Transverse colon (tissue), 4 donors: ENCODE data around the gene IRF2. TPM values are rescaled to one million over a fixed set of nuclear protein-coding genes. Genes with fewer than 3 reads are reported as not detected.

ENCODE experiments used
- DNase-seq: peaks from one replicate; pipeline ENCODE4 v3.0.0-alpha.2; 2019
- H3K27ac ChIP-seq, 4 donors: fragments of 200-600 bp; sonication (generic); 2 replicates each; pipeline ENCODE4 v1.5.1; 2016 to 2018; ENCODE audit warnings: inconsistent platforms in 4 of 4
- H3K27me3 ChIP-seq: fragments of 200-600 bp; sonication (generic); 2 replicates; pipeline ENCODE4 v1.5.1; 2017; ENCODE audit warnings: inconsistent platforms
- H3K36me3 ChIP-seq, 4 donors: fragments of 200-600 bp; sonication (generic); 2 replicates each; pipeline ENCODE4 v1.5.1; 2017 to 2019; ENCODE audit warnings: inconsistent platforms in 4 of 4
- H3K4me1 ChIP-seq, 4 donors: fragments of 200-600 bp; sonication (generic); 2 replicates each; pipeline ENCODE4 v1.5.1; 2017 to 2020; ENCODE audit warnings: inconsistent platforms in 4 of 4
- H3K4me3 ChIP-seq, 4 donors: fragments of 200-600 bp; sonication (generic); 1 replicate in 1 of 4; 2 replicates in 3 of 4; pipeline versions ENCODE4 v1.5.1 to v1.6.1; 2017 to 2019; ENCODE audit warnings: inconsistent platforms in 4 of 4
- H3K9me3 ChIP-seq, 2 donors: fragments of 200-600 bp; sonication (generic); 2 replicates each; pipeline ENCODE4 v1.5.1; 2017 to 2019; ENCODE audit warnings: inconsistent platforms in 2 of 2
- CTCF ChIP-seq, 5 experiments: fragments of 200-600 bp in 3 of 5; fragments of 450-650 bp in 2 of 5; sonication (generic) in 3 of 5; IDR thresholded peaks; 1 replicate in 2 of 5; 2 replicates in 3 of 5; pipeline ENCODE4 v1.5.1; 2016 to 2017; ENCODE audit warnings: antibody characterized with exemption in 5 of 5, inconsistent platforms in 3 of 5, mild to moderate bottlenecking in 2 of 5, moderate library complexity in 1 of 5
- EP300 ChIP-seq: sonication (generic); formaldehyde crosslinking; IDR thresholded peaks from one replicate; pipeline ENCODE4 v1.6.1; 2017; ENCODE audit warnings: antibody characterized with exemption, low read depth
- POLR2A ChIP-seq: fragments of 450-650 bp; IDR thresholded peaks from one replicate; pipeline ENCODE4 v1.6.1; 2016; ENCODE audit warnings: antibody characterized with exemption, mild to moderate bottlenecking, moderate library complexity
- POLR2AphosphoS5 ChIP-seq, 3 donors: sonication (generic); formaldehyde crosslinking; IDR thresholded peaks; one replicate each; pipeline ENCODE4 v1.6.1; 2016; ENCODE audit warnings: antibody characterized with exemption in 3 of 3
- WGBS, 2 donors: methylation state at CpG; one replicate each; pipeline ENCODE4 v1.1.5; 2018; ENCODE audit warnings: low coverage in 1 of 2; 5-methylcytosine and 5-hydroxymethylcytosine counted together
- in situ Hi-C, 4 donors: fragments of 200-750 bp; cut with MboI; loops; one replicate each; pipeline versions ENCODE4 v1.15.0 to v1.15.1; 2017; ENCODE audit warnings: low sequenced_read_pairs in 3 of 4, low pct_ligation_motif_present in 1 of 4, low pct_unique_long_range_greater_than_20kb in 1 of 4
- intact Hi-C: fragments of 100-400 bp; cut with DNase I; formaldehyde crosslinking; loops from one replicate; pipeline ENCODE4 v1.15.1; 2023; ENCODE audit warnings: low total_unique reads
- total RNA-seq, 4 donors: library from RNA; depleted of rRNA; stranded (reverse); fragments of >200 nt; gene quantifications; one replicate each; pipeline ENCODE4 v1.1.0, GENCODE V29; 2016

Gene IRF2
- total RNA-seq, 4 donors from 2014 or later: 15.3 to 85.3 (median 42.5) TPM

GRCh38 chr4:184356366-184356765 lies 118.0 kb downstream of the IRF2 start:
- intact Hi-C loops: no loop called here
- Histone ChIP-seq H3K27ac (no peak overlapping the region), H3K36me3 (no peaks in the 10 kb centered on the region), H3K4me1 (peaks cover 6 to 11% (median 7%) of the 10 kb centered on the region in 4 donors), H3K9me3 (no peaks in the 10 kb centered on the region), H3K27me3 (no peaks in the 10 kb centered on the region), H3K4me3 (no peak overlapping the region)
- in situ Hi-C loops: no loop called here
- DNase-seq: no peak
- TF ChIP-seq CTCF (IDR thresholded peaks at IDR 0.05): no peak
- no peak for TF ChIP-seq POLR2A
- TF ChIP-seq POLR2AphosphoS5 (IDR thresholded peaks at IDR 0.05): no peak
- no peak for TF ChIP-seq EP300
- 92% methylated on average over 7 of the region's 7 CpGs; no CpG with 5 or more reads in 1 of the 2 donors for WGBS, 2 donors

- no peak overlapping the region for H3K4me3 ChIP-seq
- in situ Hi-C loops (no loop called here), intact Hi-C loops (no loop called here)
- TF ChIP-seq EP300: no peak
- no peak for TF ChIP-seq POLR2AphosphoS5 (IDR thresholded peaks at IDR 0.05)
- no peak for TF ChIP-seq CTCF (IDR thresholded peaks at IDR 0.05)
- TF ChIP-seq POLR2A: no peak
- H3K36me3 ChIP-seq: no peaks in the 10 kb centered on the region
- WGBS, 2 donors: 78 to 82% methylated on average over 4 to 5 of the region's 5 CpGs
- DNase-seq: no peak
- peaks cover 6 to 11% (median 7%) of the 10 kb centered on the region in 4 donors for H3K4me1 ChIP-seq
- peak overlapping the region; percentile 29 to 72 (median 63) for H3K27ac ChIP-seq
- H3K27me3 ChIP-seq: no peaks in the 10 kb centered on the region
- no peaks in the 10 kb centered on the region for H3K9me3 ChIP-seq
Measured at GRCh38 chr4:184355857-184356256, 118.5 kb downstream of the IRF2 start.

DNA sequence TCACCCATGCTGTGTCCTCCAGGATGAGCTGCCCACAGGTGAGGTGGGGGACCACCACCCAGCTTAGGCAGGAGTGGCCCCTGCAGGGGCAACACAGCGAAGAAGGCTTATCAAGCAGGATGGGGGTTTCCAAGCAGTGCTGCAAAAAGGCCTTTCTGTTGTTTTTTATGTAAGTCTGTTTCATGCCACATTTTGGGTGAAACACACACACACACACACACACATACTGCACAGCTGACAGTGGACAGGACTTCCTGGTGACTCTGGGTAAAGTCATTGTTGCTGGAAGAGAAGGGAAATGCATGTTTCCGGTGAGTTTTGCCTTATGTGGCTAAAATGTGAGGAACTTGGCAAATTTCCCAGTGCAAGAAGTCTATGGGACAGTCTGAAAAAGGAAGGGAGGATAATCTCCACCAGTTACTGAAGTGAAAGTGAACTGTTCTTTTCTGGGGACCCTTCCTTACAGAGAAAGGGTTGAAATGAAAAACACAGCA lies 119.2 kb downstream of the IRF2 start:
- H3K4me1 ChIP-seq: peaks cover 6 to 16% (median 8%) of the 10 kb centered on the region in 4 donors
- H3K27me3 ChIP-seq: no peaks in the 10 kb centered on the region
- no peaks in the 10 kb centered on the region for H3K36me3 ChIP-seq
- intact Hi-C loops: no loop called here
- in situ Hi-C loops: no loop called here
- no peaks in the 10 kb centered on the region for H3K9me3 ChIP-seq
- H3K27ac ChIP-seq: peak overlapping the region; percentile 36 to 72 (median 63)
- no peak for DNase-seq
- TF ChIP-seq CTCF (IDR thresholded peaks at IDR 0.05) (no peak), POLR2AphosphoS5 (IDR thresholded peaks at IDR 0.05) (peak; percentile 30 to 54 (median 48))
- H3K4me3 ChIP-seq: no peak overlapping the region
- WGBS, 2 donors: 33% methylated on average over 2 of the region's 2 CpGs; no CpG with 5 or more reads in 1 of the 2 donors

DNA sequence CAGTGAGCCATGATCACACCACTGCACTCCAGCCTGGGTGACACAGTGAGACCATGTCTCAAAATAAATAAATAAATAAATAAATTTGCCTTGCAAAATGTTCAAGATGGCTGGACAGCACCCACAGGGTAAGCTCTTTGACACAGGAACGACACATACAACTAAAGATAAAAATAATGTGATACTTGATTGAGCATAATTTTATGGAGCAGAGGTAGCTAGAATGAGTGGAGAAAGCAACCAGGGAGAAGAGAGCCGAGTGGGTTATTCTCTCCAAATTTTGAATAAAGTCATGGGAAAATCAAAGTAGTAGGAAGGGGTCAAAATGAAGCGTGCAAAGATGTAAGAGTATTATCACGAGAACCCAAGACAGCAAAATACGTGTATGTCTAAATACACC lies 121.5 kb downstream of the IRF2 start:
- intact Hi-C loops: no loop called here
- Histone ChIP-seq H3K4me3 (no peak overlapping the region), H3K36me3 (no peaks in the 10 kb centered on the region), H3K27me3 (no peaks in the 10 kb centered on the region), H3K27ac (peak overlapping the region in 1 of 4 donors; percentile 72), H3K9me3 (no peaks in the 10 kb centered on the region), H3K4me1 (peaks cover 17 to 39% (median 24%) of the 10 kb centered on the region in 4 donors)
- WGBS, 2 donors: 86 to 98% methylated on average over 5 of the region's 5 CpGs
- in situ Hi-C loops: no loop called here
- no peak for DNase-seq
- no peak for TF ChIP-seq POLR2A
- no peak for TF ChIP-seq POLR2AphosphoS5 (IDR thresholded peaks at IDR 0.05)
- TF ChIP-seq CTCF (IDR thresholded peaks at IDR 0.05): no peak
- TF ChIP-seq EP300: no peak
